ENCODE data around the gene ZNF101. TPM values are rescaled to one million over a fixed set of nuclear protein-coding genes. Genes with fewer than 3 reads are reported as not detected.
"Not testable (repeated sequence)": the region's sequence is repeated elsewhere in the genome, so short reads cannot be mapped to it uniquely, and the experiment has no call there.

ZNF101 gene
- total RNA-seq, 1 experiment from 2014 or later, result 14.5 TPM

DNA sequence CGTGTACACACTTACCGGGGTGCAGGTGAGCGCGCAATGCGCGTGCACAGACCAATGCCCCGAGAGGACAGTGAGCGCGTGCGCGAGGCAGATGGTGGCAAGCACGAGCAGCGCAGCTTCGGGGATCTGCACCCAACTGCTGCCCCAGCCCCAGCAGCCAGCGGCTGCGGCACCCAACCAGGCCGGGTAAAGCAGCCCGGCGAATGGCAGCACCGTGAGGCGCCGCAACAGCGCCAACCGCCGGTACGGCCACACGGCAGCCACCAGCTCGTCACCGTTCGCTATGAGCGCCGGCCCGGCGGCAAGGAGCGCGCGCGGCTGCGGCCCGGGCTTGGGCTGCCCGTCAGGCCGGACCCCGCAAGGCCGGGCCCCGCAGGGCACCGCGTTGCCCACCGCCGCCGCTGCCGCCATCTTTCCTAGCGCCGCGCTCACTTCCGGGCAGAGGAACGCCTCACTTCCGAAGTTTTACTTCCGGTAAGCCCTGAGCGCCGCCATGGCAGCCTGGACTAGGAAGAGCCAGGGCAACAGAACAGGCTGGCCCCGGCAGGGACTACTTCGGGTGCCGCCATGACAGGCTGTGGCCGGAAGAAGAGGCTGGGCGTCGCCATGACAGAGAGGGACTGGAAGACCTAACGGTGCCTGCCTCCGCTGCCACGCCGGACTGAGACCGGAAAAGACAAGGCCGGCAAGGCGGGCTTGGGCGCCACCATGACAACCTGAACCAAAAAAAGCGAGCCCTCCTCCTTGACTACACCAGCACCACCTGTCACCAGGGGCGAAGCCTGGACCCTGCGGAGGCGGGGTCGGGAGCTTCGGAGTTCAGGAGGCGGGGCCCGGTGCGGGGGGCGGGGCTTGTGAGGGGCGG lies 5.2 kb upstream of the ZNF101 start, which contains the start of gene ATP13A1:
ATP13A1 (minus strand) TSS at position 421 of the 865 bp plus-strand sequence; CDS start at position 411, 10 bp downstream.
- H3K4me3 ChIP-seq (ENCODE audit: low read depth, low read length, poor library complexity, severe bottlenecking), result peak within 1 kb of the TSS; percentile 86
- peaks cover 12% of the 10 kb centered on the region for H3K4me1 ChIP-seq (ENCODE audit: insufficient read depth, low read length, poor library complexity, severe bottlenecking)
- peaks cover 13% of the 10 kb centered on the region for H3K36me3 ChIP-seq (ENCODE audit: insufficient read depth, low read length, poor library complexity, severe bottlenecking)
- BruUV-seq (replicated peaks), result no TSS peak
- no peaks in the 10 kb centered on the region for H3K27me3 ChIP-seq (replicated peaks; ENCODE audit: insufficient read depth, low read depth, low read length, poor library complexity)
- H3K9me3 ChIP-seq (ENCODE audit: low read depth, low read length, poor library complexity, severe bottlenecking), result no peaks in the 10 kb centered on the region
- peak; percentile 98 for DNase-seq (ENCODE audit: low spot score)
- ChIA-PET CTCF (interaction anchor here (1.0 kb wide), 1 partner anchor 113 kb away, joined by 3 read pairs; no protein-coding TSS in a partner anchor), POLR2A (ENCODE audit: low non-redundant PET) (interaction anchor here (0.6 kb wide), 1 partner anchor 170 kb away, joined by 3 read pairs; no protein-coding TSS in a partner anchor)
- intact Hi-C loops (cut with micrococcal nuclease; ENCODE audit: unreplicated experiment), result no loop called here
- TF ChIP-seq, protein P1, sequence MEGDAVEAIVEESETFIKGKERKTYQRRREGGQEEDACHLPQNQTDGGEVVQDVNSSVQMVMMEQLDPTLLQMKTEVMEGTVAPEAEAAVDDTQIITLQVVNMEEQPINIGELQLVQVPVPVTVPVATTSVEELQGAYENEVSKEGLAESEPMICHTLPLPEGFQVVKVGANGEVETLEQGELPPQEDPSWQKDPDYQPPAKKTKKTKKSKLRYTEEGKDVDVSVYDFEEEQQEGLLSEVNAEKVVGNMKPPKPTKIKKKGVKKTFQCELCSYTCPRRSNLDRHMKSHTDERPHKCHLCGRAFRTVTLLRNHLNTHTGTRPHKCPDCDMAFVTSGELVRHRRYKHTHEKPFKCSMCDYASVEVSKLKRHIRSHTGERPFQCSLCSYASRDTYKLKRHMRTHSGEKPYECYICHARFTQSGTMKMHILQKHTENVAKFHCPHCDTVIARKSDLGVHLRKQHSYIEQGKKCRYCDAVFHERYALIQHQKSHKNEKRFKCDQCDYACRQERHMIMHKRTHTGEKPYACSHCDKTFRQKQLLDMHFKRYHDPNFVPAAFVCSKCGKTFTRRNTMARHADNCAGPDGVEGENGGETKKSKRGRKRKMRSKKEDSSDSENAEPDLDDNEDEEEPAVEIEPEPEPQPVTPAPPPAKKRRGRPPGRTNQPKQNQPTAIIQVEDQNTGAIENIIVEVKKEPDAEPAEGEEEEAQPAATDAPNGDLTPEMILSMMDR (conservative IDR thresholded peaks at IDR 0.05; ENCODE audit: low read depth, low read length), result peak; percentile 27; the same call in 1 of the 2 replicates
- TF ChIP-seq EZH2 (IDR thresholded peaks at IDR 0.05; ENCODE audit: borderline replicate concordance, low read depth, low read length, poor library complexity, severe bottlenecking), result no peak
- H3K27ac ChIP-seq (ENCODE audit: low read depth, low read length, poor library complexity, severe bottlenecking), result peak within 1 kb of the TSS; percentile 93

DNA sequence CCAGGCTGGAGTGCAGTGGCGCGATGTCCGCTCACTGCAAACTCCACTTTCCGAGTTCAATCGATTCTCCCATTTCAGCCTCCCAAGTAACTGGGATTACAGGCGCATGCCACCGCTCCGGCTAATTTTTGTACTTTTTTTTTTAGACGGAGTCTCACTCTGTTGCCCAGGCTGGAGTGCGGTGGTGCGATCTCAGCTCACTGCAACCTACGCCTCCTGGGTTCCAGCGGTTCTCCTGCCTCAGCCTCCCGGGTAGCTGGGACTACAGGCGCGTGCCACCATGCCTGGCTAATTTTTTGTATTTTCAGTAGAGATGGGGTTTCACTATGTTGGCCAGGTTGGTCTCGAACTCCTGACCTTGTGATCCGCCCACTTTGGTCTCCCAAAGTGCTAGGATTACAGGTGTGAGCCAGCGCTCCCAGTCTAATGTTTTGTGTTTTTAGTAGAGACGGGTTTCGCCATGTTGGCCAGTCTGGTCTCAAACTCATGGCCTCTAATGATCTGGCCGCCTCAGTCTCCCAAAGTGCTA lies 3.2 kb upstream of the ZNF101 start:
- DNase-seq (ENCODE audit: low spot score); H3K36me3 ChIP-seq (ENCODE audit: insufficient read depth, low read length, poor library complexity, severe bottlenecking); H3K27me3 ChIP-seq (replicated peaks; ENCODE audit: insufficient read depth, low read depth, low read length, poor library complexity); BruUV-seq (replicated peaks); H3K4me3 ChIP-seq (ENCODE audit: low read depth, low read length, poor library complexity, severe bottlenecking); H3K27ac ChIP-seq (ENCODE audit: low read depth, low read length, poor library complexity, severe bottlenecking); CTCF ChIA-PET; intact Hi-C loops (cut with micrococcal nuclease; ENCODE audit: unreplicated experiment); H3K9me3 ChIP-seq (ENCODE audit: low read depth, low read length, poor library complexity, severe bottlenecking); POLR2A ChIA-PET (ENCODE audit: low non-redundant PET): not testable (repeated sequence)
- H3K4me1 ChIP-seq (ENCODE audit: insufficient read depth, low read length, poor library complexity, severe bottlenecking), result peaks cover 21% of the 10 kb centered on the region

DNA sequence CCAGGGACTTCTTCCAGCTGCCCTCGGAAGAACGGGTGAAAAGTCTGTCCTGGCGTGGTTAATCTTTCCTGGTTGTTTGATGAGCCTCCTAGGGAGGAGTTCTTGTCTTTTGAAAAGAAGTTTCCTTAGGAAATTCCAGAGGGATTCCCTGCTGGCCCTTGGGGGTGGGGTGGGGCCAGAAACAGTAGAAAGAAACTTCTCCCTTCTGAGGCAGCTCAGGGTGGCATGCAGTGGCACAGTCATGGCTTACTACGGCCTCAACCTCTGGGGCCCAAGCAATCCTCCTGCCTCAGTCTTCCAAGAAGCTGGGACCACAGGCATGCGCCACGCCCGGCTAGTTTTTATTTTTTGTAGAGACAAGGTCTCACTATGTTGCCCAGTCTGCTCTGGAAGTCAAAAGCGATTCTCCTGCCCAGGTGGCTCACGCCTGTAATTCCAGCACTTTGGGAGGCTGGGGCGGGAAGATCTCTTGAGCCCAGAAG lies 1.5 kb downstream of the ZNF101 start:
- peak overlapping the region; percentile 90 for H3K4me3 ChIP-seq (ENCODE audit: low read depth, low read length, poor library complexity, severe bottlenecking)
- POLR2A ChIA-PET (ENCODE audit: low non-redundant PET), result no interaction called here
- H3K36me3 ChIP-seq (ENCODE audit: insufficient read depth, low read length, poor library complexity, severe bottlenecking), result peaks cover 6% of the 10 kb centered on the region
- DNase-seq (ENCODE audit: low spot score), result no peak
- TF ChIP-seq EZH2 (IDR thresholded peaks at IDR 0.05; ENCODE audit: borderline replicate concordance, low read depth, low read length, poor library complexity, severe bottlenecking), result no peak
- TF ChIP-seq, protein P1 (conservative IDR thresholded peaks at IDR 0.05; ENCODE audit: low read depth, low read length), result no peak
- intact Hi-C loops (cut with micrococcal nuclease; ENCODE audit: unreplicated experiment), result no loop called here
- H3K27ac ChIP-seq (ENCODE audit: low read depth, low read length, poor library complexity, severe bottlenecking), result no peak overlapping the region
- no peaks in the 10 kb centered on the region for H3K9me3 ChIP-seq (ENCODE audit: low read depth, low read length, poor library complexity, severe bottlenecking)
- CTCF ChIA-PET, result no interaction called here
- no peaks in the 10 kb centered on the region for H3K27me3 ChIP-seq (replicated peaks; ENCODE audit: insufficient read depth, low read depth, low read length, poor library complexity)
- H3K4me1 ChIP-seq (ENCODE audit: insufficient read depth, low read length, poor library complexity, severe bottlenecking), result peaks cover 9% of the 10 kb centered on the region
- no TSS peak for BruUV-seq (replicated peaks)

Measured in A673 (cell line).